Activated T-cell treated with anti-CD3 and anti-CD28 coated beads, Interleukin-2, amount 50 U/mL, for 48 hours (primary cell): ENCODE results near the gene PARD6G.
A peak's percentile ranks its signal among the peaks of the same experiment; 100 is the strongest.
"Not testable (repeated sequence)": the region's sequence is repeated elsewhere in the genome, so short reads cannot be mapped to it uniquely, and the experiment has no call there.

Experiments
- DNase-seq, 2 experiments: peaks; one replicate each; pipeline ENCODE4 v3.0.0-alpha.2; 2020

The PARD6G gene

GRCh38 chr18:80241919-80242777 is 5.2 kb downstream of the PARD6G start:
- DNase-seq = peak in 1 of 2 experiments; percentile 10

- no peak for DNase-seq
Measured at GRCh38 chr18:80239830-80240229, 7.5 kb downstream of the PARD6G start.

GRCh38 chr18:80238651-80239260 is 8.6 kb downstream of the PARD6G start:
- DNase-seq = peak in 1 of 2 experiments; percentile 12

- DNase-seq = not testable (repeated sequence)
Measured at GRCh38 chr18:80237519-80237918, 9.8 kb downstream of the PARD6G start.

GRCh38 chr18:80234398-80234797 is 12.9 kb downstream of the PARD6G start:
- DNase-seq = peak in 1 of 2 experiments; percentile 3

GRCh38 chr18:80233899-80234298 is 13.4 kb downstream of the PARD6G start:
- peak in 1 of 2 experiments; percentile 4 for DNase-seq

- peak in 1 of 2 experiments; percentile 2 for DNase-seq
Measured at GRCh38 chr18:80233201-80233835, 14.0 kb downstream of the PARD6G start.

GRCh38 chr18:80232710-80233109 is 14.6 kb downstream of the PARD6G start:
- peak in 1 of 2 experiments; percentile 12 for DNase-seq

- DNase-seq = peak in 1 of 2 experiments; percentile 6
Measured at GRCh38 chr18:80232030-80232429, 15.3 kb downstream of the PARD6G start.

- peak in 1 of 2 experiments; percentile 3 for DNase-seq
Measured at GRCh38 chr18:80231616-80232015, 15.7 kb downstream of the PARD6G start.

- DNase-seq = peak in 1 of 2 experiments; percentile 12
Measured at GRCh38 chr18:80231151-80231550, 16.2 kb downstream of the PARD6G start.

GRCh38 chr18:80229766-80230745 is 17.3 kb downstream of the PARD6G start:
- peak in 1 of 2 experiments; percentile 5 for DNase-seq

- peak in 1 of 2 experiments; percentile 1 for DNase-seq
Measured at GRCh38 chr18:80229363-80229762, 18.0 kb downstream of the PARD6G start.

GRCh38 chr18:80228051-80228848 is 19.1 kb downstream of the PARD6G start:
- DNase-seq = peak in 1 of 2 experiments; percentile 8

GRCh38 chr18:80227472-80227871 is 19.8 kb downstream of the PARD6G start:
- peak in 1 of 2 experiments; percentile 5 for DNase-seq

- DNase-seq = no peak
Measured at GRCh38 chr18:80225685-80226084, 21.6 kb downstream of the PARD6G start.

- DNase-seq = peak in 1 of 2 experiments; percentile 7
Measured at GRCh38 chr18:80223581-80224148, 23.6 kb downstream of the PARD6G start.

GRCh38 chr18:80219488-80219887 is 27.8 kb downstream of the PARD6G start:
- not testable (repeated sequence) for DNase-seq

GRCh38 chr18:80218341-80219227 is 28.7 kb downstream of the PARD6G start:
- DNase-seq = peak in 1 of 2 experiments; percentile 1

- DNase-seq = no peak
Measured at GRCh38 chr18:80213182-80213581, 34.1 kb downstream of the PARD6G start.
